GM12878 (cell line): Measurements from ENCODE around the gene IL3. TPM values are rescaled to one million over a fixed set of nuclear protein-coding genes. Genes with fewer than 3 reads are reported as not detected.
A peak's percentile ranks its signal among the peaks of the same experiment; 100 is the strongest.

Experiments used
- BACH1 ChIP-seq: fragments of 450-650 bp; IDR thresholded peaks from 2 replicates; pipeline ENCODE4 v1.6.1; 2017; ENCODE audit warnings: mild to moderate bottlenecking, borderline replicate concordance
- BHLHE40 ChIP-seq, 2 experiments: fragments of 450-650 bp in 1 of 2; IDR thresholded peaks; 2 replicates each; pipeline ENCODE4 v1.6.1; 2011 to 2017; ENCODE audit warnings: low read depth in 2 of 2, borderline replicate concordance in 1 of 2, improper control_type of control experiment in 1 of 2, low read length in 1 of 2, mild to moderate bottlenecking in 1 of 2
- CEBPB ChIP-seq, 2 experiments: fragments of 150-350 bp in 1 of 2; IDR thresholded peaks; 2 replicates each; pipeline ENCODE4 v1.6.1; 2012 to 2014; ENCODE audit warnings: low read depth in 2 of 2, low read length in 2 of 2, borderline replicate concordance in 1 of 2, inconsistent platforms in 1 of 2
- EP300 ChIP-seq, 2 experiments: fragments of 150-350 bp in 1 of 2; IDR thresholded peaks; 2 replicates each; pipeline ENCODE4 v1.6.1; 2011 to 2012; ENCODE audit warnings: low read depth in 2 of 2, low read length in 2 of 2, borderline replicate concordance in 1 of 2, improper control_type of control experiment in 1 of 2, inconsistent platforms in 1 of 2; ENCODE audit not compliant: control insufficient read depth in 1 of 2
- ETV6 ChIP-seq, 2 experiments: fragments of 450-650 bp in 1 of 2; IDR thresholded peaks in 1 of 2; conservative IDR thresholded peaks in 1 of 2; 2 replicates each; pipeline ENCODE4 v1.6.1; 2014; ENCODE audit warnings: antibody characterized with exemption in 1 of 2, borderline replicate concordance in 1 of 2, low read depth in 1 of 2, mild to moderate bottlenecking in 1 of 2, moderate library complexity in 1 of 2
- IKZF1 ChIP-seq: fragments of 450-650 bp; conservative IDR thresholded peaks from 2 replicates; pipeline ENCODE4 v1.6.1; 2017; ENCODE audit warnings: antibody characterized with exemption, mild to moderate bottlenecking
- MEF2B ChIP-seq: fragments of 450-650 bp; IDR thresholded peaks from 2 replicates; pipeline ENCODE4 v1.6.1; 2018; ENCODE audit warnings: mild to moderate bottlenecking, moderate library complexity; ENCODE audit not compliant: partially characterized antibody, poor library complexity, severe bottlenecking
- MTA2 ChIP-seq: fragments of 450-650 bp; IDR thresholded peaks from 2 replicates; pipeline ENCODE4 v1.6.1; 2016; ENCODE audit warnings: low read depth, mild to moderate bottlenecking, moderate library complexity
- MYC ChIP-seq: IDR thresholded peaks from 2 replicates; pipeline ENCODE4 v1.6.1; 2011; ENCODE audit warnings: mild to moderate bottlenecking, low read length, moderate library complexity, inconsistent platforms; ENCODE audit not compliant: insufficient read depth, insufficient replicate concordance, insufficient read length, severe bottlenecking
- NFXL1 ChIP-seq: fragments of 450-650 bp; IDR thresholded peaks from 2 replicates; pipeline ENCODE4 v1.6.1; 2017; ENCODE audit warnings: antibody characterized with exemption, mild to moderate bottlenecking, borderline replicate concordance
- NR2C2 ChIP-seq: IDR thresholded peaks from 2 replicates; pipeline ENCODE4 v1.6.1; 2011; ENCODE audit warnings: borderline replicate concordance, low read depth; ENCODE audit not compliant: control insufficient read depth, insufficient read length
- NR2F1 ChIP-seq: fragments of 450-650 bp; conservative IDR thresholded peaks from 2 replicates; pipeline ENCODE4 v1.6.1; 2017; ENCODE audit warnings: mild to moderate bottlenecking
- RAD51 ChIP-seq: fragments of 450-650 bp; IDR thresholded peaks from 2 replicates; pipeline ENCODE4 v1.6.1; 2016; ENCODE audit warnings: moderate library complexity, mild to moderate bottlenecking, inconsistent platforms
- SIN3A ChIP-seq: IDR thresholded peaks from 2 replicates; pipeline ENCODE4 v1.6.1; 2012; ENCODE audit warnings: low read depth, low read length, improper control_type of control experiment
- SRF ChIP-seq, 2 experiments: IDR thresholded peaks; 2 replicates each; pipeline ENCODE4 v1.6.1; 2011; ENCODE audit warnings: low read depth in 2 of 2, low read length in 2 of 2, mild to moderate bottlenecking in 1 of 2, moderate library complexity in 1 of 2
- TCF12 ChIP-seq: IDR thresholded peaks from 2 replicates; pipeline ENCODE4 v1.6.1; 2011; ENCODE audit warnings: low read depth, mild to moderate bottlenecking, low read length
- polyA plus RNA-seq, 11 experiments: library from polyadenylated mRNA; depleted of rRNA in 4 of 11; unstranded in 6 of 11; stranded (reverse) in 5 of 11; fragments of >200 nt; fragmentation: Nextera tagmentation in 4 of 11; fragmentation: Illumina TruSeq in 1 of 11; extraction: Ambion mirVana in 4 of 11; extraction: Trizol in 1 of 11; gene quantifications; 1 replicate in 1 of 11; 2 replicates in 10 of 11; pipeline versions ENCODE4 v1.2.1 to v1.2.3, GENCODE V29; 2011 to 2016; ENCODE audit warnings: inconsistent platforms in 2 of 11, missing spikeins in 2 of 11, low read depth in 1 of 11
- total RNA-seq, 4 experiments: library from RNA; depleted of rRNA in 3 of 4; stranded (reverse); fragments of >200 nt in 3 of 4; fragmentation: Illumina TruSeq in 1 of 4; extraction: Trizol in 1 of 4; gene quantifications; 2 replicates each; pipeline versions ENCODE4 v1.2.1 to v1.2.3, GENCODE V29; 2013 to 2021
- TF ChIP-seq, protein P1 (sequence below): fragments of 450-650 bp; IDR thresholded peaks from 2 replicates; pipeline ENCODE4 v1.6.1; 2017; ENCODE audit warnings: mild to moderate bottlenecking, low read depth, inconsistent platforms; ENCODE audit not compliant: poor library complexity, severe bottlenecking
- TF ChIP-seq, protein P2 (sequence below): IDR thresholded peaks from 2 replicates; pipeline ENCODE4 v1.6.1; 2011; ENCODE audit warnings: mild to moderate bottlenecking, low read depth, low read length, moderate library complexity; ENCODE audit not compliant: insufficient replicate concordance
- TF ChIP-seq, protein P3 (sequence below): IDR thresholded peaks from 2 replicates; pipeline ENCODE4 v1.6.1; 2012; ENCODE audit warnings: low read depth, low read length, improper control_type of control experiment
- TF ChIP-seq, protein P4 (sequence below): IDR thresholded peaks from 2 replicates; pipeline ENCODE4 v1.6.1; 2011; ENCODE audit warnings: borderline replicate concordance, low read depth, mild to moderate bottlenecking, moderate library complexity, mixed read lengths, low read length; ENCODE audit not compliant: insufficient read depth; ENCODE audit errors: extremely low read length
- TF ChIP-seq, protein P5 (sequence below): fragments of 450-650 bp; IDR thresholded peaks from 2 replicates; pipeline ENCODE4 v1.6.1; 2016; ENCODE audit warnings: mild to moderate bottlenecking

The IL3 gene
- total and polyA plus RNA-seq, 10 of the 15 experiments (the other 5 are each of a cell fraction or from before 2014, with no cell fraction given) = not detected

DNA sequence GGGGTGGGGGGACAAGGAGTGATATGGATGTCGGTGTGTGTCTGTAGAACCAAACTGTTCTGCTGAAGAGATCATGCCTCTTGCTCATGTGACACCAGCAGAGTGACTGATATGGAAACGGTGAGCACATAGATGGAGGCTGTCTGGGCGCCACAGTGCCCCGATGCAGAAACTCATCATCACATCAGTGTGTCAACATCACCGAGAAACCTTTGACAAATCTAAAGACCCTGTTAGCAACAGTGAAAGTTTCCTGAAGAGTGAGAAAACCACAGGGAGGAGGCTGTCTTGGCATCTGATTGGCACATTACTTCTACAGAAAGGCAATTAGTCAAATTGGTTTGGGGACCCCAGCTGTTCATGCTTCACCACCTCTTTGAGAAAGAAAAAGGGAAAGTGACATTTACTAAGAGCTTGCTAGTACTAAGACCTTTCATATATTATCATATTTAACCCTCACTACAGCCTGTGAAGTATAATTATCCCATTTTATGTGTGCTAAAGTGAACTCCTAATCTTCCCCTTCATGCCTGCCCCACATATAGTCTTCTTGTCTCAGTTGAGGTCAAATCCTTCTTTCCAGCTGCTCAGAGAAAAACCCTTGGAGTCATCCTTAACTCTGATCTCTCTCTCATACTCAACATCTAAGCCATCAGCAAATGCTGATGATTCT lies 38.8 kb downstream of the IL3 start (continued):
- TF ChIP-seq, protein P1, sequence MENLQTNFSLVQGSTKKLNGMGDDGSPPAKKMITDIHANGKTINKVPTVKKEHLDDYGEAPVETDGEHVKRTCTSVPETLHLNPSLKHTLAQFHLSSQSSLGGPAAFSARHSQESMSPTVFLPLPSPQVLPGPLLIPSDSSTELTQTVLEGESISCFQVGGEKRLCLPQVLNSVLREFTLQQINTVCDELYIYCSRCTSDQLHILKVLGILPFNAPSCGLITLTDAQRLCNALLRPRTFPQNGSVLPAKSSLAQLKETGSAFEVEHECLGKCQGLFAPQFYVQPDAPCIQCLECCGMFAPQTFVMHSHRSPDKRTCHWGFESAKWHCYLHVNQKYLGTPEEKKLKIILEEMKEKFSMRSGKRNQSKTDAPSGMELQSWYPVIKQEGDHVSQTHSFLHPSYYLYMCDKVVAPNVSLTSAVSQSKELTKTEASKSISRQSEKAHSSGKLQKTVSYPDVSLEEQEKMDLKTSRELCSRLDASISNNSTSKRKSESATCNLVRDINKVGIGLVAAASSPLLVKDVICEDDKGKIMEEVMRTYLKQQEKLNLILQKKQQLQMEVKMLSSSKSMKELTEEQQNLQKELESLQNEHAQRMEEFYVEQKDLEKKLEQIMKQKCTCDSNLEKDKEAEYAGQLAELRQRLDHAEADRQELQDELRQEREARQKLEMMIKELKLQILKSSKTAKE = peak; percentile 85
- TF ChIP-seq MTA2 (peak; percentile 89), SRF (IDR thresholded peaks at IDR 0.05; ENCODE audit: low read depth in 2 of 2, low read length in 2 of 2) (0 out of 4 replicates have a peak, but pooled peaks of 1 of the 2 experiments have one; percentile 29), NR2F1 (peak; percentile 68), IKZF1 (peak; percentile 50), BACH1 (no peak), SIN3A (no peak), RAD51 (peak; percentile 74), NR2C2 (no peak), TCF12 (0 out of 2 replicates have a peak, but pooled peaks have one; percentile 39), NFXL1 (no peak), CEBPB (IDR thresholded peaks at IDR 0.05; ENCODE audit: borderline replicate concordance in 1 of 2, low read depth in 2 of 2, low read length in 2 of 2) (no peak), BHLHE40 (IDR thresholded peaks at IDR 0.05; ENCODE audit: borderline replicate concordance in 1 of 2, low read depth in 2 of 2, low read length in 1 of 2) (peak in 1 of 2 experiments; percentile 66; a peak in 1 of 4 replicates), MEF2B (peak; percentile 49), MYC (no peak), ETV6 (conservative IDR thresholded peaks at IDR 0.05 in 1 of 2, IDR thresholded peaks at IDR 0.05 in 1 of 2; ENCODE audit: borderline replicate concordance in 1 of 2, low read depth in 1 of 2) (peak in 1 of 2 experiments; percentile 66; a peak in 1 of 4 replicates), EP300 (IDR thresholded peaks at IDR 0.05; ENCODE audit: borderline replicate concordance in 1 of 2, control insufficient read depth in 1 of 2, low read depth in 2 of 2, low read length in 2 of 2) (peak in 1 of 2 experiments; percentile 52; a peak in 1 of 4 replicates)
- TF ChIP-seq, protein P2, sequence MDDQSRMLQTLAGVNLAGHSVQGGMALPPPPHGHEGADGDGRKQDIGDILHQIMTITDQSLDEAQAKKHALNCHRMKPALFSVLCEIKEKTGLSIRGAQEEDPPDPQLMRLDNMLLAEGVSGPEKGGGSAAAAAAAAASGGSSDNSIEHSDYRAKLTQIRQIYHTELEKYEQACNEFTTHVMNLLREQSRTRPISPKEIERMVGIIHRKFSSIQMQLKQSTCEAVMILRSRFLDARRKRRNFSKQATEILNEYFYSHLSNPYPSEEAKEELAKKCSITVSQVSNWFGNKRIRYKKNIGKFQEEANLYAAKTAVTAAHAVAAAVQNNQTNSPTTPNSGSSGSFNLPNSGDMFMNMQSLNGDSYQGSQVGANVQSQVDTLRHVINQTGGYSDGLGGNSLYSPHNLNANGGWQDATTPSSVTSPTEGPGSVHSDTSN = peak; percentile 60
- TF ChIP-seq, protein P3, sequence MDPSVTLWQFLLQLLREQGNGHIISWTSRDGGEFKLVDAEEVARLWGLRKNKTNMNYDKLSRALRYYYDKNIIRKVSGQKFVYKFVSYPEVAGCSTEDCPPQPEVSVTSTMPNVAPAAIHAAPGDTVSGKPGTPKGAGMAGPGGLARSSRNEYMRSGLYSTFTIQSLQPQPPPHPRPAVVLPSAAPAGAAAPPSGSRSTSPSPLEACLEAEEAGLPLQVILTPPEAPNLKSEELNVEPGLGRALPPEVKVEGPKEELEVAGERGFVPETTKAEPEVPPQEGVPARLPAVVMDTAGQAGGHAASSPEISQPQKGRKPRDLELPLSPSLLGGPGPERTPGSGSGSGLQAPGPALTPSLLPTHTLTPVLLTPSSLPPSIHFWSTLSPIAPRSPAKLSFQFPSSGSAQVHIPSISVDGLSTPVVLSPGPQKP = no peak
- TF ChIP-seq, protein P4, sequence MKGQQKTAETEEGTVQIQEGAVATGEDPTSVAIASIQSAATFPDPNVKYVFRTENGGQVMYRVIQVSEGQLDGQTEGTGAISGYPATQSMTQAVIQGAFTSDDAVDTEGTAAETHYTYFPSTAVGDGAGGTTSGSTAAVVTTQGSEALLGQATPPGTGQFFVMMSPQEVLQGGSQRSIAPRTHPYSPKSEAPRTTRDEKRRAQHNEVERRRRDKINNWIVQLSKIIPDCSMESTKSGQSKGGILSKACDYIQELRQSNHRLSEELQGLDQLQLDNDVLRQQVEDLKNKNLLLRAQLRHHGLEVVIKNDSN = peak; percentile 53
- TF ChIP-seq, protein P5, sequence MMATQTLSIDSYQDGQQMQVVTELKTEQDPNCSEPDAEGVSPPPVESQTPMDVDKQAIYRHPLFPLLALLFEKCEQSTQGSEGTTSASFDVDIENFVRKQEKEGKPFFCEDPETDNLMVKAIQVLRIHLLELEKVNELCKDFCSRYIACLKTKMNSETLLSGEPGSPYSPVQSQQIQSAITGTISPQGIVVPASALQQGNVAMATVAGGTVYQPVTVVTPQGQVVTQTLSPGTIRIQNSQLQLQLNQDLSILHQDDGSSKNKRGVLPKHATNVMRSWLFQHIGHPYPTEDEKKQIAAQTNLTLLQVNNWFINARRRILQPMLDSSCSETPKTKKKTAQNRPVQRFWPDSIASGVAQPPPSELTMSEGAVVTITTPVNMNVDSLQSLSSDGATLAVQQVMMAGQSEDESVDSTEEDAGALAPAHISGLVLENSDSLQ = peak; percentile 93
